PC-9 (cell line): ENCODE data around the gene ANXA3. TPM values are rescaled to one million over a fixed set of nuclear protein-coding genes. Genes with fewer than 3 reads are reported as not detected.
"Not testable (repeated sequence)": the region's sequence is repeated elsewhere in the genome, so short reads cannot be mapped to it uniquely, and the experiment has no call there.

Experiments used
- BruUV-seq: library from RNA; stranded (reverse); fragments of 400-500 nt; replicated peaks from 2 replicates; lab custom pipeline; 2021; lab: Mats Ljungman, UMichigan
- CTCF ChIA-PET: fragments of 300-600 bp; sonication (Branson Sonifier 250); formaldehyde crosslinking; loops from one replicate; lab custom pipeline; 2022; ENCODE audit warnings: antibody characterized with exemption; lab: Charles Lee
- POLR2A ChIA-PET: fragments of 300-600 bp; sonication (Branson Sonifier 250); formaldehyde crosslinking; loops from one replicate; lab custom pipeline; 2022; ENCODE audit warnings: antibody characterized with exemption; ENCODE audit not compliant: unreplicated experiment; lab: Charles Lee
- DNase-seq, 2 experiments: peaks; one replicate each; pipeline versions ENCODE4 v3.0.0 to v3.0.0-alpha.2; 2015 to 2022; ENCODE audit warnings: mixed read lengths in 1 of 2
- H2AFZ ChIP-seq: fragments of 200-600 bp; sonication (generic); 2 replicates; pipeline ENCODE4 v1.8.1; 2017; ENCODE audit warnings: antibody characterized with exemption
- H3F3A ChIP-seq: fragments of 200-600 bp; sonication (generic); 2 replicates; pipeline ENCODE4 v1.8.1; 2017; ENCODE audit warnings: antibody characterized with exemption, mild to moderate bottlenecking, low read depth; ENCODE audit not compliant: insufficient read depth
- H3K27ac ChIP-seq: fragments of 200-600 bp; sonication (generic); 2 replicates; pipeline ENCODE4 v1.6.1; 2016; ENCODE audit warnings: mixed run types
- H3K27me3 ChIP-seq: fragments of 200-600 bp; sonication (generic); 2 replicates; pipeline ENCODE4 v1.6.1; 2016; ENCODE audit warnings: low read depth, mixed run types; ENCODE audit not compliant: insufficient read depth
- H3K36me3 ChIP-seq: fragments of 200-600 bp; sonication (generic); 2 replicates; pipeline ENCODE4 v1.6.1; 2016; ENCODE audit warnings: low read depth, mixed run types
- H3K4me1 ChIP-seq: fragments of 200-600 bp; sonication (generic); replicated peaks from 2 replicates; pipeline ENCODE4 v1.6.1; 2016; ENCODE audit warnings: mixed run types; ENCODE audit not compliant: insufficient read depth
- H3K4me2 ChIP-seq: fragments of 200-600 bp; sonication (generic); 2 replicates; pipeline ENCODE4 v1.6.1; 2017; ENCODE audit warnings: mixed run types
- H3K4me3 ChIP-seq: fragments of 200-600 bp; sonication (generic); 2 replicates; pipeline ENCODE4 v1.6.1; 2016; ENCODE audit warnings: mixed run types
- H3K79me2 ChIP-seq: fragments of 200-600 bp; sonication (generic); 2 replicates; pipeline ENCODE4 v1.6.1; 2017; ENCODE audit warnings: low read depth, mixed run types
- H3K9me2 ChIP-seq: fragments of 200-600 bp; sonication (generic); 2 replicates; pipeline ENCODE4 v1.8.1; 2017; ENCODE audit warnings: mild to moderate bottlenecking; ENCODE audit not compliant: insufficient read depth
- H3K9me3 ChIP-seq: fragments of 200-600 bp; sonication (generic); 2 replicates; pipeline ENCODE4 v1.8.1; 2016; ENCODE audit warnings: low read depth; ENCODE audit not compliant: insufficient read depth
- H4K20me1 ChIP-seq: fragments of 200-600 bp; sonication (generic); 2 replicates; pipeline ENCODE4 v1.8.1; 2017; ENCODE audit not compliant: insufficient read depth
- EZH2 ChIP-seq: fragments of 200-600 bp; sonication (generic); IDR thresholded peaks from 2 replicates; pipeline ENCODE4 v1.8.0; 2017; ENCODE audit warnings: antibody characterized with exemption, low read depth
- intact Hi-C: fragments of 100-400 bp; cut with micrococcal nuclease; formaldehyde crosslinking; loops from one replicate; pipeline ENCODE4 v1.10.0; 2022; ENCODE audit not compliant: unreplicated experiment
- total RNA-seq: library from RNA; stranded (reverse); gene quantifications from 2 replicates; pipeline ENCODE4 v1.2.3, GENCODE V29; 2021
- TF ChIP-seq, protein P1 (sequence below): fragments of 200-600 bp; sonication (generic); conservative IDR thresholded peaks from 2 replicates; pipeline ENCODE4 v1.6.1; 2017; ENCODE audit warnings: mixed run types, antibody characterized with exemption, mild to moderate bottlenecking, moderate library complexity

ANXA3 gene
- total RNA-seq, 1 experiment from 2014 or later: 140 TPM

DNA sequence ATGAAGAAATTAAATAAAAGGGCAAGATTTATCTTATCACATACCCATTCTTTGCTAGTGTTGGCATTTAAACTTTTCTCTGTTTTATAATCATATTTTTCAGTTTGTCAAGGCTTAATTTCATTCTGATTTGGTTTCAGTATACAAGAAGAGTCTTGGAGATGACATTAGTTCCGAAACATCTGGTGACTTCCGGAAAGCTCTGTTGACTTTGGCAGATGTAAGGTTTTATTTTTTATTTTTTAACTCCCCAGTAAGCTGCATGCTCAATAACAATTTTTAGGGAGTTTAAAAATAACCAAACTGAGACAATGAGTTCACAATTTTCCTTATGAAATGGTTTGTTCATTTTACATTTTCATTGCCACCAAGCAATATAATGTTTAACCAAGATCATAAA is 39.8 kb downstream of the ANXA3 start:
- no TSS peak for BruUV-seq

DNA sequence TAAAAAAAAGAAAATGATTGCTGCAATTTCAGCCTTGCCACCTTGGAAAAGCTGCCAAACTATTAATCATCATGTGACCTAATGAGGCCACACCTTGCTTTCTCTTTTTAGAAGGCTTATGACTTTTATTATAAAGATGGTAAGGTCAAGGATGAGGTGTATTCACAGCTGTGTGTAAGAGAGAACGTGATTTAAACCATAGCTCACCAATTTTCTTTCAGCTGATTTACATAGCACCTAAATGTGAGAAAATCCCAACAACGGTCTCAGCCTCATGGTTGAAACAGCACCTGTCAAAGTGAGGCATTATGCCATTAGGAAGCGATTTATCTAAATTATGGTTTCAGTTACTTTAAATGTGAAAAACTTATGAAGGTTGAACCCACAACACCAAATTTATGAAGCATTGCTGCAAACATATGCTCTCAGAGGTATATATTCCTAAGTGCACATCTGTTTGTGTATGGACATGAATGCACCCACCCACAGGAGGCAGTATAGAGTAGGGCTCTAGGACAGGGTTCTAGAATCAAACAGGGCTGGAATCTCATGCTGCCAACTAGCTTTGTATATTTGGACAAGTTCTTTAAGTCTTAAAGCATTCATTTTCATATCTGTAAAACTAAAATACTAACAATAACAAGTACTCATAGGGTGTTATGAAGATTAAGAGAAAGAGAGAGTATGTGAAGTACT is 40.7 kb downstream of the ANXA3 start:
- Histone ChIP-seq H3K79me2 (no peaks in the 10 kb centered on the region), H3K27me3 (no peaks in the 10 kb centered on the region), H3K4me2 (no peak overlapping the region), H4K20me1 (no peaks in the 10 kb centered on the region), H3F3A (no peaks in the 10 kb centered on the region), H3K9me3 (no peaks in the 10 kb centered on the region), H3K9me2 (no peaks in the 10 kb centered on the region), H3K27ac (no peak overlapping the region), H2AFZ (no peak overlapping the region), H3K4me1 (no peaks in the 10 kb centered on the region), H3K36me3 (peaks cover 33% of the 10 kb centered on the region), H3K4me3 (no peak overlapping the region)
- intact Hi-C loops: loop anchor here (10.0 kb wide), 1 partner anchor 637 kb away; no protein-coding TSS in a partner anchor
- POLR2A ChIA-PET: no interaction called here
- CTCF ChIA-PET: no interaction called here
- no TSS peak for BruUV-seq
- TF ChIP-seq, protein P1, sequence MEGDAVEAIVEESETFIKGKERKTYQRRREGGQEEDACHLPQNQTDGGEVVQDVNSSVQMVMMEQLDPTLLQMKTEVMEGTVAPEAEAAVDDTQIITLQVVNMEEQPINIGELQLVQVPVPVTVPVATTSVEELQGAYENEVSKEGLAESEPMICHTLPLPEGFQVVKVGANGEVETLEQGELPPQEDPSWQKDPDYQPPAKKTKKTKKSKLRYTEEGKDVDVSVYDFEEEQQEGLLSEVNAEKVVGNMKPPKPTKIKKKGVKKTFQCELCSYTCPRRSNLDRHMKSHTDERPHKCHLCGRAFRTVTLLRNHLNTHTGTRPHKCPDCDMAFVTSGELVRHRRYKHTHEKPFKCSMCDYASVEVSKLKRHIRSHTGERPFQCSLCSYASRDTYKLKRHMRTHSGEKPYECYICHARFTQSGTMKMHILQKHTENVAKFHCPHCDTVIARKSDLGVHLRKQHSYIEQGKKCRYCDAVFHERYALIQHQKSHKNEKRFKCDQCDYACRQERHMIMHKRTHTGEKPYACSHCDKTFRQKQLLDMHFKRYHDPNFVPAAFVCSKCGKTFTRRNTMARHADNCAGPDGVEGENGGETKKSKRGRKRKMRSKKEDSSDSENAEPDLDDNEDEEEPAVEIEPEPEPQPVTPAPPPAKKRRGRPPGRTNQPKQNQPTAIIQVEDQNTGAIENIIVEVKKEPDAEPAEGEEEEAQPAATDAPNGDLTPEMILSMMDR: peak; percentile 47
- TF ChIP-seq EZH2: no peak
- no peak for DNase-seq

More for the DNA sequence above, 39.8 kb downstream of the ANXA3 start:
- H3K36me3 ChIP-seq: peaks cover 38% of the 10 kb centered on the region
- no peaks in the 10 kb centered on the region for H3K79me2 ChIP-seq
- no peak for DNase-seq
- POLR2A ChIA-PET: no interaction called here
- H3K4me1 ChIP-seq: no peaks in the 10 kb centered on the region
- no peak overlapping the region for H3K27ac ChIP-seq
- H3K9me2 ChIP-seq: no peaks in the 10 kb centered on the region
- no peaks in the 10 kb centered on the region for H3K9me3 ChIP-seq
- intact Hi-C loops: loop anchor here (10.0 kb wide), 1 partner anchor 637 kb away; no protein-coding TSS in a partner anchor
- H4K20me1 ChIP-seq: no peaks in the 10 kb centered on the region
- no peak overlapping the region for H3K4me3 ChIP-seq
- no peaks in the 10 kb centered on the region for H3F3A ChIP-seq
- no peak for TF ChIP-seq EZH2
- TF ChIP-seq, protein P1: no peak
- H3K27me3 ChIP-seq: no peaks in the 10 kb centered on the region
- no peak overlapping the region for H3K4me2 ChIP-seq
- H2AFZ ChIP-seq: no peak overlapping the region
- CTCF ChIA-PET: no interaction called here

DNA sequence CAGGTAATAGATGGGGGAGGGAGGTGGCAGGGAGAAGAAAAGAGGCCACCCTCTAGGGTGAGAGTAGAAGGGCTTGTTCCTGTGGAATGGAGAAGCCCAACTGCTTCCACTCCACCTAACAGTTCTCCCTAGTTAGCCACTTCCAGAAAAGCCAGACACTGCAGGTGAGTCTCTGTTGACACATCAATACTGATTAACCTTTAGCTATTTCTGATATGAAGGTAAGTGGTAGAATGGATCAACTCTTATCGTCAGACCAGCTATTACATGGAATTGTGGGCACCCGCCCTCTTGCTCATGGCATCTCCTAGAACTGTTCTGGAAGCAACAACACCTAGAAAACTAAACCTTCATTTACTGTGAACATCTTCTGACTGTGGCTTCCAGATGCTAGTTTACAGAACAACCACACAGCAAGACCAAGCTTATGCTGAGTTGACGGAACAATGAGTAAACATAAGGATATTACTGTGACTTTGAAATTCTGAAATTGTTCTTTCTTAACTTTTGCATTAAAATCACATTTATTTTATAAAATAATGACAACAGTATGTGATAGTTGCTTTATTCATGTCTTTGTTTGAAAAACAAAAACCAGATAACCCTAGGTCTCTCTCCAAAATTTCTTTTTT is 44.7 kb downstream of the ANXA3 start:
- BruUV-seq: no TSS peak
- peaks cover 21% of the 10 kb centered on the region for H3K36me3 ChIP-seq

DNA sequence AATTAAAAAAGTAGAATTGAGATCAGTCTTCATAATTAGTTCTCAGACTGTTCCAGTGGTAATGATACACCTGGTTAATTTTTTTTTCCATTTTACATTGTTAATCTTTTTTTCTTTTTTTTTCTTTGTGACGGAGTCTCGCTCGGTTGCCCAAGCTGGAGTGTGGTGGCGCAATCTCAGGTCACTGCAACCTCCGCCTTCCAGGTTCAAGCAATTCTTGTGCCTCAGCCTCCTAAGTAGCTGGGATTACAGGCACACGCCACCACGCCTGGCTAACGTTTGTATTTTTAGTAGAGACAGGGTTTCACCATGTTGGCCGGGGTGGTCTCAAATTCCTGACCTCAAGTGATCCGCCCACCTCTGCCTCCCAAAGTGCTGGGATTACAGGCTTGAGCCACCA is 46.9 kb downstream of the ANXA3 start:
- H4K20me1 ChIP-seq, H3K9me3 ChIP-seq, CTCF ChIA-PET, H3F3A ChIP-seq, H3K79me2 ChIP-seq, H3K4me3 ChIP-seq, H3K4me2 ChIP-seq, H2AFZ ChIP-seq, H3K27me3 ChIP-seq, H3K27ac ChIP-seq, BruUV-seq, H3K4me1 ChIP-seq, H3K9me2 ChIP-seq, DNase-seq: not testable (repeated sequence)
- POLR2A ChIA-PET: interaction anchor here (0.6 kb wide), 1 partner anchor 1087 kb away, joined by 9 read pairs; no protein-coding TSS in a partner anchor
- H3K36me3 ChIP-seq: peaks cover 16% of the 10 kb centered on the region
- intact Hi-C loops: loop anchor here (10.0 kb wide), 1 partner anchor 644 kb away; no protein-coding TSS in a partner anchor

More for the DNA sequence above, 44.7 kb downstream of the ANXA3 start:
- no peaks in the 10 kb centered on the region for H3K9me2 ChIP-seq
- H3F3A ChIP-seq: no peaks in the 10 kb centered on the region
- H3K79me2 ChIP-seq: no peaks in the 10 kb centered on the region
- no peak overlapping the region for H2AFZ ChIP-seq
- DNase-seq: no peak
- ChIA-PET CTCF (no interaction called here), POLR2A (no interaction called here)
- no peak for TF ChIP-seq EZH2
- TF ChIP-seq, protein P1: no peak
- no peaks in the 10 kb centered on the region for H4K20me1 ChIP-seq
- intact Hi-C loops: loop anchor here (10.0 kb wide), 1 partner anchor 641 kb away; no protein-coding TSS in a partner anchor
- no peak overlapping the region for H3K4me2 ChIP-seq
- no peaks in the 10 kb centered on the region for H3K4me1 ChIP-seq
- H3K9me3 ChIP-seq: no peaks in the 10 kb centered on the region
- H3K4me3 ChIP-seq: no peak overlapping the region
- H3K27ac ChIP-seq: no peak overlapping the region
- H3K27me3 ChIP-seq: no peaks in the 10 kb centered on the region
